ENCODE measurements around the gene MAP2K5. TPM values are rescaled to one million over a fixed set of nuclear protein-coding genes. Genes with fewer than 3 reads are reported as not detected.

The MAP2K5 gene
- total and polyA plus RNA-seq, 4 donors: 3.8 to 6.4 (median 5.6) TPM

DNA sequence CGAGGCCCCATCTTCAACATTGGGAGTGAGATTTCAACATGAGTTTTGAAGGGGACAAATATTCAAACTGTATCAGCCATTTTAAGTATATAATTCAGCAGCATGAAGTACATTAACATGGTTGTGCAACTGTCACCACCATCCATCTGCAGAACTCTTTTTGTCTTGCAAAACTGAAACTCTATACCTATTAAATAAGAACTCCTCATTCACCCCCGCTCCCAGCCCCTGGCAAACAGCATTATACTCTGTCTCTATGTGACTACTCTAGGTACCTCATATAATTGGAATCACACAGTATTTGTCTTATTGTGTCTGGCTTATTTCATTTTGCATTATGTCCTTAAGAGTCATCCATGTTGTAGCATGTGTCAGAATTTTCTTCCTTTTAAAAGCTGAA lies 110.1 kb downstream of the MAP2K5 start:
- H3K36me3 ChIP-seq (ENCODE audit: control insufficient read depth in 4 of 4, insufficient read depth in 3 of 4, low read depth in 1 of 4, low read length in 3 of 4): peaks cover 0 to 8% (median 2%) of the 10 kb centered on the region in 4 donors
- no peak for TF ChIP-seq TAF1 (conservative IDR thresholded peaks at IDR 0.05)
- no peak for TF ChIP-seq SP1 (IDR thresholded peaks at IDR 0.05)
- TF ChIP-seq, protein P1, sequence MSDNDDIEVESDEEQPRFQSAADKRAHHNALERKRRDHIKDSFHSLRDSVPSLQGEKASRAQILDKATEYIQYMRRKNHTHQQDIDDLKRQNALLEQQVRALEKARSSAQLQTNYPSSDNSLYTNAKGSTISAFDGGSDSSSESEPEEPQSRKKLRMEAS (IDR thresholded peaks at IDR 0.05): no peak
- no peak for TF ChIP-seq FOXA2 (IDR thresholded peaks at IDR 0.05)
- TF ChIP-seq GABPA (IDR thresholded peaks at IDR 0.05 in 1 of 2, conservative IDR thresholded peaks at IDR 0.05 in 1 of 2): no peak
- TF ChIP-seq, protein P2, sequence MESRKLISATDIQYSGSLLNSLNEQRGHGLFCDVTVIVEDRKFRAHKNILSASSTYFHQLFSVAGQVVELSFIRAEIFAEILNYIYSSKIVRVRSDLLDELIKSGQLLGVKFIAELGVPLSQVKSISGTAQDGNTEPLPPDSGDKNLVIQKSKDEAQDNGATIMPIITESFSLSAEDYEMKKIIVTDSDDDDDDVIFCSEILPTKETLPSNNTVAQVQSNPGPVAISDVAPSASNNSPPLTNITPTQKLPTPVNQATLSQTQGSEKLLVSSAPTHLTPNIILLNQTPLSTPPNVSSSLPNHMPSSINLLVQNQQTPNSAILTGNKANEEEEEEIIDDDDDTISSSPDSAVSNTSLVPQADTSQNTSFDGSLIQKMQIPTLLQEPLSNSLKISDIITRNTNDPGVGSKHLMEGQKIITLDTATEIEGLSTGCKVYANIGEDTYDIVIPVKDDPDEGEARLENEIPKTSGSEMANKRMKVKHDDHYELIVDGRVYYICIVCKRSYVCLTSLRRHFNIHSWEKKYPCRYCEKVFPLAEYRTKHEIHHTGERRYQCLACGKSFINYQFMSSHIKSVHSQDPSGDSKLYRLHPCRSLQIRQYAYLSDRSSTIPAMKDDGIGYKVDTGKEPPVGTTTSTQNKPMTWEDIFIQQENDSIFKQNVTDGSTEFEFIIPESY (IDR thresholded peaks at IDR 0.05): no peak
- no peak for TF ChIP-seq JUND (IDR thresholded peaks at IDR 0.05)
- no peak for TF ChIP-seq HNF4G (IDR thresholded peaks at IDR 0.05)
- no peak for TF ChIP-seq HNF4A (conservative IDR thresholded peaks at IDR 0.05)
- no peak for TF ChIP-seq REST (IDR thresholded peaks at IDR 0.05)
- no peak for TF ChIP-seq NR2F2 (IDR thresholded peaks at IDR 0.05)
- TF ChIP-seq RXRA (IDR thresholded peaks at IDR 0.05): no peak
- no peak for TF ChIP-seq RAD21 (IDR thresholded peaks at IDR 0.05)
- TF ChIP-seq, protein P3, sequence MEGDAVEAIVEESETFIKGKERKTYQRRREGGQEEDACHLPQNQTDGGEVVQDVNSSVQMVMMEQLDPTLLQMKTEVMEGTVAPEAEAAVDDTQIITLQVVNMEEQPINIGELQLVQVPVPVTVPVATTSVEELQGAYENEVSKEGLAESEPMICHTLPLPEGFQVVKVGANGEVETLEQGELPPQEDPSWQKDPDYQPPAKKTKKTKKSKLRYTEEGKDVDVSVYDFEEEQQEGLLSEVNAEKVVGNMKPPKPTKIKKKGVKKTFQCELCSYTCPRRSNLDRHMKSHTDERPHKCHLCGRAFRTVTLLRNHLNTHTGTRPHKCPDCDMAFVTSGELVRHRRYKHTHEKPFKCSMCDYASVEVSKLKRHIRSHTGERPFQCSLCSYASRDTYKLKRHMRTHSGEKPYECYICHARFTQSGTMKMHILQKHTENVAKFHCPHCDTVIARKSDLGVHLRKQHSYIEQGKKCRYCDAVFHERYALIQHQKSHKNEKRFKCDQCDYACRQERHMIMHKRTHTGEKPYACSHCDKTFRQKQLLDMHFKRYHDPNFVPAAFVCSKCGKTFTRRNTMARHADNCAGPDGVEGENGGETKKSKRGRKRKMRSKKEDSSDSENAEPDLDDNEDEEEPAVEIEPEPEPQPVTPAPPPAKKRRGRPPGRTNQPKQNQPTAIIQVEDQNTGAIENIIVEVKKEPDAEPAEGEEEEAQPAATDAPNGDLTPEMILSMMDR (IDR thresholded peaks at IDR 0.05; ENCODE audit: low read depth, low read length, missing input control): no peak
- TF ChIP-seq, protein P4, sequence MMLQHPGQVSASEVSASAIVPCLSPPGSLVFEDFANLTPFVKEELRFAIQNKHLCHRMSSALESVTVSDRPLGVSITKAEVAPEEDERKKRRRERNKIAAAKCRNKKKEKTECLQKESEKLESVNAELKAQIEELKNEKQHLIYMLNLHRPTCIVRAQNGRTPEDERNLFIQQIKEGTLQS (IDR thresholded peaks at IDR 0.05): no peak
- no peak for TF ChIP-seq YY1 (IDR thresholded peaks at IDR 0.05)
- no peaks in the 10 kb centered on the region for H3K27me3 ChIP-seq (ENCODE audit: control insufficient read depth in 4 of 4, insufficient read depth in 4 of 4, low read length in 3 of 4)
- H3K9ac ChIP-seq (ENCODE audit: low read depth in 1 of 2, low read length in 2 of 2): no peak overlapping the region
- peaks cover 0 to 10% (median 1%) of the 10 kb centered on the region in 4 donors for H3K9me3 ChIP-seq (ENCODE audit: control insufficient read depth in 4 of 4, low read length in 3 of 4)
- H3K27ac ChIP-seq (ENCODE audit: low read depth in 1 of 2, low read length in 2 of 2): no peak overlapping the region
- H3K4me1 ChIP-seq (ENCODE audit: control insufficient read depth in 4 of 4, insufficient read depth in 4 of 4, low read length in 3 of 4): no peaks in the 10 kb centered on the region
- no peak overlapping the region for H3K4me3 ChIP-seq (ENCODE audit: low read depth in 1 of 3, low read length in 3 of 3)
- DNase-seq (ENCODE audit: low spot score): no peak
- WGBS: 96% methylated on average over 2 of the region's 2 CpGs

DNA sequence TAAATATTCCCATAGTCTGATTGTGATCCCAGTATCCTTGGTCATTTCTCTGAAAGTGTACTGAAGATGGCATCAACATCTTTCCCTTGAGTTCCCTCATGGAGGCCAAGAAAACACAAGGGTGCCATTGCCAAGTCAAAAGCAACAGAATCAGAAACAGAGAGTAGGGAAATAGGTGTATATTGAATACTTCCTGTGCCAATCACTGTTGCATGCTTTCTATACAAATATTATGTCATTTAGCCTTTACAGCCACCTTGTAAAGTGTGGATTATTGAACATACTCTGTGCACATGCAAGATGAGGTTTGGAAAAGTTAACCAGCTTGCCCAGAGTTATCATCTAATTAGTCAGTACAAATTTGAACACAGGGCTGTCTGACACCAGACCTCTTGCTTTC lies 117.9 kb downstream of the MAP2K5 start:
- H3K27me3 ChIP-seq (ENCODE audit: control insufficient read depth in 4 of 4, insufficient read depth in 4 of 4, low read length in 3 of 4): no peaks in the 10 kb centered on the region
- TF ChIP-seq HNF4G (IDR thresholded peaks at IDR 0.05): no peak
- TF ChIP-seq SP1 (IDR thresholded peaks at IDR 0.05): no peak
- TF ChIP-seq, protein P3 (IDR thresholded peaks at IDR 0.05; ENCODE audit: low read depth, low read length, missing input control): no peak
- no peak for TF ChIP-seq EGR1 (IDR thresholded peaks at IDR 0.05; ENCODE audit: low read depth in 2 of 2)
- no peak for TF ChIP-seq FOXA2 (IDR thresholded peaks at IDR 0.05)
- no peak for TF ChIP-seq GABPA (IDR thresholded peaks at IDR 0.05 in 1 of 2, conservative IDR thresholded peaks at IDR 0.05 in 1 of 2)
- no peak for TF ChIP-seq RAD21 (IDR thresholded peaks at IDR 0.05)
- TF ChIP-seq, protein P1 (IDR thresholded peaks at IDR 0.05): no peak
- TF ChIP-seq YY1 (IDR thresholded peaks at IDR 0.05): no peak
- TF ChIP-seq HNF4A (conservative IDR thresholded peaks at IDR 0.05): no peak
- no peak for TF ChIP-seq FOXA1 (IDR thresholded peaks at IDR 0.05)
- TF ChIP-seq JUND (IDR thresholded peaks at IDR 0.05): no peak
- peaks cover 0 to 6% (median 4%) of the 10 kb centered on the region in 4 donors for H3K36me3 ChIP-seq (ENCODE audit: control insufficient read depth in 4 of 4, insufficient read depth in 3 of 4, low read depth in 1 of 4, low read length in 3 of 4)
- H3K27ac ChIP-seq (ENCODE audit: low read depth in 1 of 2, low read length in 2 of 2): no peak overlapping the region
- no peaks in the 10 kb centered on the region for H3K4me1 ChIP-seq (ENCODE audit: control insufficient read depth in 4 of 4, insufficient read depth in 4 of 4, low read length in 3 of 4)
- no peak overlapping the region for H3K4me3 ChIP-seq (ENCODE audit: low read depth in 1 of 3, low read length in 3 of 3)
- no peak overlapping the region for H3K9ac ChIP-seq (ENCODE audit: low read depth in 1 of 2, low read length in 2 of 2)
- H3K9me3 ChIP-seq (ENCODE audit: control insufficient read depth in 4 of 4, low read length in 3 of 4): peaks cover 0 to 2% (median 0%) of the 10 kb centered on the region in 4 donors
- no peak for DNase-seq (ENCODE audit: low spot score)

All from liver (tissue), 9 donors.